K562 (cell line): ENCODE results near the gene ZFAND2B. TPM values are rescaled to one million over a fixed set of nuclear protein-coding genes. Genes with fewer than 3 reads are reported as not detected.

Source experiments
- ATAC-seq: fragments of 200-7000 bp; cut with Tn5 transposase; 3 replicates; pipeline ENCODE4 v1.9.1; 2020; ENCODE audit warnings: moderate library complexity
- BruUV-seq: library from RNA; stranded (reverse); fragments of 400-500 nt; replicated peaks from 2 replicates; lab custom pipeline; 2021; lab: Mats Ljungman, UMichigan
- CTCF ChIA-PET: fragments of 300-600 bp; formaldehyde crosslinking; extraction: SDS; loops from one replicate; lab custom pipeline; 2021; ENCODE audit warnings: low intra/inter-chr PET ratio; lab: Yijun Ruan, JAX
- POLR2A ChIA-PET: fragments of 300-600, 350-650 bp; sonication (Branson Sonifier 250); formaldehyde crosslinking; extraction: SDS; loops from one replicate; lab custom pipeline; 2021; ENCODE audit warnings: antibody characterized with exemption, inconsistent platforms; lab: Yijun Ruan, JAX
- DNase-seq, 4 experiments: peaks; one replicate each; pipeline versions ENCODE4 v3.0.0 to v3.0.0-alpha.2; 2011 to 2018; ENCODE audit warnings: low spot score in 3 of 4, mixed read lengths in 3 of 4; ENCODE audit errors: extremely low read depth in 1 of 4
- FAIRE-seq: peaks from 2 replicates; lab custom pipeline; 2011; peaks lifted over from hg19 to GRCh38; lab: Jason Lieb, UNC
- H2AFZ ChIP-seq: 2 replicates; pipeline ENCODE4 v1.6.0; 2011; ENCODE audit warnings: low read depth, low read length, control low read depth, inconsistent platforms
- H3K27ac ChIP-seq: fragments of 200-600 bp; 3 replicates; pipeline ENCODE4 v1.8.0; 2011; ENCODE audit warnings: low read depth, mild to moderate bottlenecking, control low read depth, inconsistent platforms, low read length, moderate library complexity, mixed read lengths; ENCODE audit errors: extremely low read depth
- H3K27me3 ChIP-seq, 2 experiments: fragments of 300-600 bp in 1 of 2; 2 replicates in 1 of 2; 3 replicates in 1 of 2; pipeline versions ENCODE4 v1.6.0 to v1.8.0; 2011; ENCODE audit warnings: inconsistent platforms in 2 of 2, low read length in 2 of 2, mild to moderate bottlenecking in 1 of 2, mixed read lengths in 1 of 2, moderate library complexity in 1 of 2; ENCODE audit not compliant: control insufficient read depth in 2 of 2, insufficient read depth in 2 of 2
- H3K36me3 ChIP-seq: fragments of 300-600 bp; 3 replicates; pipeline ENCODE4 v1.8.0; 2011; ENCODE audit warnings: mild to moderate bottlenecking, low read length, inconsistent platforms; ENCODE audit not compliant: control insufficient read depth, insufficient read depth
- H3K4me1 ChIP-seq, 2 experiments: fragments of 200-600 bp in 1 of 2; replicated peaks in 1 of 2; 2 replicates in 1 of 2; 3 replicates in 1 of 2; pipeline versions ENCODE4 v1.5.1 to v1.8.0; 2011; ENCODE audit warnings: inconsistent platforms in 2 of 2, low read length in 2 of 2, mild to moderate bottlenecking in 1 of 2, mixed read lengths in 1 of 2, moderate library complexity in 1 of 2; ENCODE audit not compliant: control insufficient read depth in 2 of 2, insufficient read depth in 2 of 2
- H3K4me2 ChIP-seq: 2 replicates; pipeline ENCODE4 v1.6.1; 2011; ENCODE audit warnings: low read length, control low read depth, inconsistent platforms, mixed read lengths; ENCODE audit not compliant: insufficient read depth
- H3K4me3 ChIP-seq: fragments of 200-600 bp; sonication (generic), shearing (Covaris generic); 2 replicates; pipeline ENCODE4 v1.5.1; 2016; ENCODE audit warnings: control low read depth, inconsistent platforms
- H3K79me2 ChIP-seq: fragments of 200-600 bp; 3 replicates; pipeline ENCODE4 v1.8.0; 2011; ENCODE audit warnings: low read length, inconsistent platforms; ENCODE audit not compliant: control insufficient read depth, insufficient read depth
- H3K9ac ChIP-seq, 2 experiments: 2 replicates each; pipeline versions ENCODE4 v1.6.0 to v1.6.1; 2011; ENCODE audit warnings: low read depth in 2 of 2, low read length in 2 of 2, control low read depth in 1 of 2, inconsistent platforms in 1 of 2, mild to moderate bottlenecking in 1 of 2, mixed read lengths in 1 of 2; ENCODE audit not compliant: insufficient read depth in 1 of 2
- H3K9me1 ChIP-seq: one replicate; pipeline ENCODE4 v1.6.0; 2011; ENCODE audit warnings: inconsistent platforms, mild to moderate bottlenecking, low read length, moderate library complexity; ENCODE audit not compliant: control insufficient read depth, insufficient read depth
- H3K9me3 ChIP-seq: replicated peaks from 2 replicates; pipeline ENCODE4 v1.5.1; 2011; ENCODE audit warnings: low read depth, low read length, inconsistent platforms; ENCODE audit not compliant: control insufficient read depth, insufficient read depth
- H4K20me1 ChIP-seq: replicated peaks from 2 replicates; pipeline ENCODE4 v1.6.1; 2011; ENCODE audit warnings: low read length, inconsistent platforms, mixed read lengths; ENCODE audit not compliant: control insufficient read depth, insufficient read depth
- CBFA2T2 ChIP-seq: fragments of 450-650 bp; conservative IDR thresholded peaks from 2 replicates; pipeline ENCODE4 v1.6.1; 2017; ENCODE audit warnings: mild to moderate bottlenecking
- ESRRB ChIP-seq: fragments of 250-450 bp; sonication (Bioruptor Pico); IDR thresholded peaks from 2 replicates; pipeline ENCODE4 v1.5.0; 2020; ENCODE audit warnings: mild to moderate bottlenecking, moderate library complexity, borderline replicate concordance
- GABPB2 ChIP-seq: fragments of 250-450 bp; sonication (Bioruptor Pico); conservative IDR thresholded peaks from 2 replicates; pipeline ENCODE4 v1.5.1; 2021; ENCODE audit warnings: mild to moderate bottlenecking
- GTF2F1 ChIP-seq: IDR thresholded peaks from 2 replicates; pipeline ENCODE4 v1.6.1; 2011; ENCODE audit warnings: low read depth, low read length, improper control_type of control experiment
- KDM5B ChIP-seq: fragments of 200-600 bp; sonication (generic); IDR thresholded peaks from 2 replicates; pipeline ENCODE4 v1.6.1; 2012; ENCODE audit warnings: low read depth, mild to moderate bottlenecking, moderate library complexity, low read length, control low read depth, inconsistent platforms; ENCODE audit not compliant: insufficient replicate concordance
- MBD2 ChIP-seq: sonication (generic); IDR thresholded peaks from 2 replicates; pipeline ENCODE4 v1.6.1; 2016; ENCODE audit warnings: low read depth, borderline replicate concordance
- PHF20 ChIP-seq: fragments of 450-650 bp; IDR thresholded peaks from 2 replicates; pipeline ENCODE4 v1.6.1; 2018; ENCODE audit not compliant: partially characterized antibody
- RBBP5 ChIP-seq: fragments of 200-600 bp; sonication (generic); IDR thresholded peaks from 2 replicates; pipeline ENCODE4 v1.6.1; 2012; ENCODE audit warnings: borderline replicate concordance, mild to moderate bottlenecking, low read length, control low read depth, inconsistent platforms; ENCODE audit not compliant: insufficient read depth, poor library complexity, severe bottlenecking
- RBM17 ChIP-seq: fragments of 200-400 bp; formaldehyde crosslinking; IDR thresholded peaks from 2 replicates; pipeline ENCODE4 v1.6.1; 2017; ENCODE audit warnings: low read depth, mild to moderate bottlenecking, low read length, borderline replicate concordance
- RUNX1 ChIP-seq: sonication (generic); IDR thresholded peaks from 2 replicates; pipeline ENCODE4 v1.6.1; 2016; ENCODE audit warnings: antibody characterized with exemption, low read depth
- TAL1 ChIP-seq: fragments of 450-650 bp; IDR thresholded peaks from 2 replicates; pipeline ENCODE4 v1.6.1; 2016; ENCODE audit warnings: mild to moderate bottlenecking
- ZC3H4 ChIP-seq: sonication (generic); formaldehyde crosslinking; IDR thresholded peaks from 2 replicates; pipeline ENCODE4 v1.9.0; 2021; ENCODE audit warnings: missing genetic modification reagents, borderline replicate concordance
- ZNF217 ChIP-seq: sonication (generic); formaldehyde crosslinking; IDR thresholded peaks from 2 replicates; pipeline ENCODE4 v1.8.0; 2022; ENCODE audit warnings: mild to moderate bottlenecking, missing genetic modification reagents
- WGBS: fragments of 100-300 bp; shearing (Covaris generic); methylation state at CpG from one replicate; pipeline ENCODE4 v1.1.6; 2016; ENCODE audit warnings: low coverage, mixed read lengths; ENCODE audit not compliant: insufficient coverage; ENCODE audit errors: missing lambda C conversion rate; 5-methylcytosine and 5-hydroxymethylcytosine counted together
- in situ Hi-C: fragments of 300-500 bp; cut with MboI; formaldehyde crosslinking; loops from 4 replicates; pipeline ENCODE4 v1.15.0; 2018; ENCODE audit warnings: inconsistent platforms, mixed read lengths
- intact Hi-C: fragments of 100-400 bp; cut with micrococcal nuclease; formaldehyde crosslinking; loops from 2 replicates; pipeline ENCODE4 v1.14.2; 2022
- polyA plus RNA-seq, 8 experiments: library from polyadenylated mRNA; depleted of rRNA in 4 of 8; stranded (reverse) in 5 of 8; unstranded in 3 of 8; fragments of >200 nt; fragmentation: Nextera tagmentation in 2 of 8; fragmentation: Illumina TruSeq in 1 of 8; extraction: Ambion mirVana in 2 of 8; extraction: Trizol in 1 of 8; gene quantifications; 2 replicates each; pipeline versions ENCODE4 v1.2.1 to v1.2.3, GENCODE V29; 2011 to 2014; ENCODE audit warnings: inconsistent platforms in 1 of 8, missing spikeins in 1 of 8
- total RNA-seq, 7 experiments: library from RNA; depleted of rRNA in 6 of 7; stranded (reverse); fragments of >200 nt in 6 of 7; fragmentation: Illumina TruSeq in 2 of 7; extraction: Trizol in 2 of 7; gene quantifications; 2 replicates each; pipeline versions ENCODE4 v1.2.1 to v1.2.3, GENCODE V29; 2011 to 2021; ENCODE audit warnings: low replicate concordance in 1 of 7
- TF ChIP-seq, protein P1 (sequence below): sonication (generic); formaldehyde crosslinking; IDR thresholded peaks from 2 replicates; pipeline ENCODE4 v1.8.0; 2022; ENCODE audit warnings: mild to moderate bottlenecking, missing genetic modification reagents
- TF ChIP-seq, protein P2 (sequence below): fragments of 450-650 bp; formaldehyde crosslinking; IDR thresholded peaks from 2 replicates; pipeline ENCODE4 v1.4.0; 2020; ENCODE audit warnings: mild to moderate bottlenecking, moderate library complexity
- TF ChIP-seq, protein P3 (sequence below): fragments of 450-650 bp; IDR thresholded peaks from 2 replicates; pipeline ENCODE4 v1.6.1; 2017; ENCODE audit warnings: antibody characterized with exemption
- TF ChIP-seq, protein P4 (sequence below): sonication (generic); formaldehyde crosslinking; IDR thresholded peaks from 2 replicates; pipeline ENCODE4 v1.9.0; 2022; ENCODE audit warnings: mild to moderate bottlenecking, missing genetic modification reagents

ZFAND2B gene
- total and polyA plus RNA-seq, 9 of the 15 experiments (the other 6 are each of a cell fraction or from before 2014, with no cell fraction given): 9.9 to 33.3 (median 26.1) TPM

DNA sequence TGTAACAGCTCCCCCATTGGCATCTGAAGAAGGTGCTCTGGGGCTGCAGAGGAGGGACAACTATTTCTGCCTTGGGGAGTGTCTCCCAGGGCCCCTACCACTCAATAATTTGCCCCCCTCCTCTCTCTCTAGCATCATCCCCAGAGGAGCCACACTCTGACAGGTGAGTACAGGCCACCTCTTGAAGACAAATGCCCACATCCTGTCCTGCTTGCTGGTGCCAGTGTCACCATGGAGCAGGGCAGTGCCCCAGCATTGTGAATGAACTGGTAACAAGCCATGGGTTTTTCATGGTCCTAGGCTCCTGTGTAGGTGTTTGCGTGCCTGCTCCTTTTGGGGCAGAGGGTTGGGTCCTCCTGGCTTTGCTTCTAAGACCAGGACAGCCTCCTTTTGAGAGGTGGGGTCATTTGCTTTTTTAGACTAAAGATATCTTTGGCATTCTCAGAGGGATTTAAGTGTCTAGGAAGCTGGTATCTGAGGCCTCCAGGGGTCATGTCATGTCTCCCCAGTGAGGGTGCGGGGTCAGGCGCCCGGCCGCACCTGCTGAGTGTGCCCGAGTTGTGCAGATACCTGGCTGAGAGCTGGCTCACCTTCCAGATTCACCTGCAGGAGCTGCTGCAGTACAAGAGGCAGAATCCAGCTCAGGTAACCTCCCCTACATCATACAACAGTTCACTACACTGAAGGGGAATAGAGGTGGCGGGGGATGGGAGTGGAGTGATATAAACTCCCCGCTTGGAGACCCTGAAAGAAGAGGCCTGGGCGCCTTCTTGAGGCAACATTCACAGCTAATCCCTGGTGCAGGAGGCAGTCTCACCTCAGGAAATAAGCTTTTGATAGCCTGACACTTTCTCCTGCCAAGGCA, 26.7 kb upstream of the ZFAND2B start:
- H2AFZ ChIP-seq: no peak overlapping the region
- H3K4me3 ChIP-seq: no peak overlapping the region
- DNase-seq: no peak
- no peaks in the 10 kb centered on the region for H3K9me1 ChIP-seq
- in situ Hi-C loops (no loop called here), intact Hi-C loops (no loop called here)
- BruUV-seq: no TSS peak
- POLR2A ChIA-PET: interaction anchor here (0.6 to 1.0 kb wide), 2 partner anchors 27 to 378 kb away, joined by 3 to 4 read pairs; partner anchors contain the start of gene ZFAND2B
- 95% methylated on average over 6 of the region's 9 CpGs for whole genome bisulfite sequencing
- CTCF ChIA-PET: no interaction called here
- FAIRE-seq: no peak
- ATAC-seq: no peak
- H3K9ac ChIP-seq: peak overlapping the region in 1 of 2 experiments; percentile 26; a peak in 1 of 4 replicates
- H3K27ac ChIP-seq: peak overlapping the region; percentile 97; the same call in 1 of the 3 replicates
- no peaks in the 10 kb centered on the region for H3K9me3 ChIP-seq
- peaks cover 42% of the 10 kb centered on the region for H3K79me2 ChIP-seq
- H4K20me1 ChIP-seq: no peaks in the 10 kb centered on the region
- H3K36me3 ChIP-seq: peaks cover 57% of the 10 kb centered on the region; the same call in 2 of the 3 replicates
- H3K27me3 ChIP-seq: no peaks in the 10 kb centered on the region
- H3K4me2 ChIP-seq: peak overlapping the region; percentile 100; the same call in 1 of the 2 replicates
- H3K4me1 ChIP-seq: peaks cover 9 to 22% of the 10 kb centered on the region in 2 experiments; a peak in 4 of 5 replicates
- TF ChIP-seq MBD2 (no peak), KDM5B (no peak), GABPB2 (CRISPR knock-in tag) (no peak), RBBP5 (no peak), ZC3H4 (CRISPR knock-in tag) (no peak), RBM17 (no peak), RUNX1 (no peak), PHF20 (no peak), ESRRB (CRISPR knock-in tag) (no peak), ZNF217 (CRISPR knock-in tag) (no peak), TAL1 (no peak), CBFA2T2 (no peak), GTF2F1 (no peak)
- TF ChIP-seq, protein P1, sequence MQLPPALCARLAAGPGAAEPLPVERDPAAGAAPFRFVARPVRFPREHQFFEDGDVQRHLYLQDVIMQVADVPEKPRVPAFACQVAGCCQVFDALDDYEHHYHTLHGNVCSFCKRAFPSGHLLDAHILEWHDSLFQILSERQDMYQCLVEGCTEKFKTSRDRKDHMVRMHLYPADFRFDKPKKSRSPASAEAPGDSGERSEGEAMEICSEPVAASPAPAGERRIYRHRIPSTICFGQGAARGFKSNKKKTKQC (CRISPR knock-in tag): no peak
- TF ChIP-seq, protein P2, sequence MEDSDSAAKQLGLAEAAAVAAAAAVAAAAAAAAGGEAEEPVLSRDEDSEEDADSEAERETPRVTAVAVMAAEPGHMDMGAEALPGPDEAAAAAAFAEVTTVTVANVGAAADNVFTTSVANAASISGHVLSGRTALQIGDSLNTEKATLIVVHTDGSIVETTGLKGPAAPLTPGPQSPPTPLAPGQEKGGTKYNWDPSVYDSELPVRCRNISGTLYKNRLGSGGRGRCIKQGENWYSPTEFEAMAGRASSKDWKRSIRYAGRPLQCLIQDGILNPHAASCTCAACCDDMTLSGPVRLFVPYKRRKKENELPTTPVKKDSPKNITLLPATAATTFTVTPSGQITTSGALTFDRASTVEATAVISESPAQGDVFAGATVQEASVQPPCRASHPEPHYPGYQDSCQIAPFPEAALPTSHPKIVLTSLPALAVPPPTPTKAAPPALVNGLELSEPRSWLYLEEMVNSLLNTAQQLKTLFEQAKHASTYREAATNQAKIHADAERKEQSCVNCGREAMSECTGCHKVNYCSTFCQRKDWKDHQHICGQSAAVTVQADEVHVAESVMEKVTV: no peak
- TF ChIP-seq, protein P3, sequence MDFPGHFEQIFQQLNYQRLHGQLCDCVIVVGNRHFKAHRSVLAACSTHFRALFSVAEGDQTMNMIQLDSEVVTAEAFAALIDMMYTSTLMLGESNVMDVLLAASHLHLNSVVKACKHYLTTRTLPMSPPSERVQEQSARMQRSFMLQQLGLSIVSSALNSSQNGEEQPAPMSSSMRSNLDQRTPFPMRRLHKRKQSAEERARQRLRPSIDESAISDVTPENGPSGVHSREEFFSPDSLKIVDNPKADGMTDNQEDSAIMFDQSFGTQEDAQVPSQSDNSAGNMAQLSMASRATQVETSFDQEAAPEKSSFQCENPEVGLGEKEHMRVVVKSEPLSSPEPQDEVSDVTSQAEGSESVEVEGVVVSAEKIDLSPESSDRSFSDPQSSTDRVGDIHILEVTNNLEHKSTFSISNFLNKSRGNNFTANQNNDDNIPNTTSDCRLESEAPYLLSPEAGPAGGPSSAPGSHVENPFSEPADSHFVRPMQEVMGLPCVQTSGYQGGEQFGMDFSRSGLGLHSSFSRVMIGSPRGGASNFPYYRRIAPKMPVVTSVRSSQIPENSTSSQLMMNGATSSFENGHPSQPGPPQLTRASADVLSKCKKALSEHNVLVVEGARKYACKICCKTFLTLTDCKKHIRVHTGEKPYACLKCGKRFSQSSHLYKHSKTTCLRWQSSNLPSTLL: no peak
- TF ChIP-seq, protein P4, sequence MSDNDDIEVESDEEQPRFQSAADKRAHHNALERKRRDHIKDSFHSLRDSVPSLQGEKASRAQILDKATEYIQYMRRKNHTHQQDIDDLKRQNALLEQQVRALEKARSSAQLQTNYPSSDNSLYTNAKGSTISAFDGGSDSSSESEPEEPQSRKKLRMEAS (CRISPR knock-in tag): no peak
